Putamen (tissue), 1 donor: Measurements from ENCODE around the gene VSIG2.

Experiments
- DNase-seq: peaks from one replicate; pipeline ENCODE4 v3.0.0-alpha.2; 2016; ENCODE audit warnings: low spot score

Gene VSIG2

DNA sequence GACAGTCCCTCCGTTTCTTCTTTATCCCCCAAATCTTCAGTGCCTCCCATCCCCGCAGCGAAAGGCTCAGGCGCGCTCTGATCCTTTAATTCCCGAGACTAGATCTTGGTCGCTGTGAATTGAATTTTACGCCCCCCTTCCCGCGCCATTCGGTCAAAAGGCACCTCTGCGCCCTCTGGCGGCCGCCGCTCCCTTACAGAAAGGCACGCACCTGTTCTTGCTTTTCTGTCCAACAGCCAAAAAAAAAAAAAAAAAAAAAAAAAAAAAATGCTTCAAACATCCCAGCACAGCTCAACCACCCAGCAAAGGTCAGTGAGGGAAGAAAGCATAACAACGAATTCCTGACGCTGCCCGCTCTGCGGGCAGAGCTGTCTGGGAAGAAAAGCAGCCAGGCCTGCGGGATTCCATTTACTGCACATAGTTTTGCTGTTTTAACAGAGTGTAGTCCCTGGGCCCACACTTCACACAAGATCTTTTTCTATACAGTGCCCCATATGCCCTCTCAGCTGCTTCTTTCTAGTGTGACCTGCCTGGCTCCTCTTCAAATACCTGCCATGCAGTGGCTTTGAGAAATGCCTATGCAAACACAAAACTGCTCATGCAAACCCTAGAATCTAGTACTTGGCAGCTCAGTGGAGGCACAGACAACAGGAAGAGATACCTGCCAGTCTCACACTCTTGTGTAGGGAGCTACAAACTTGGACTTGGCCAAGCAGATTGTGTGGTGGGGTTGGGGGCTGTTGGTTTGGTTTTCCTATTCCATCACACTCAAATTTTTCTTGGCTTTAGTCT, 11.3 kb upstream of the VSIG2 start:
- no peak for DNase-seq

- no peak for DNase-seq
Measured at GRCh38 chr11:124762624-124763155, 10.6 kb upstream of the VSIG2 start.

GRCh38 chr11:124762105-124762623, 10.1 kb upstream of the VSIG2 start, which contains the start of gene ESAM:
TSS of gene ESAM (minus strand) at chr11:124762290. CDS start at chr11:124762154, 136 bp downstream.
- DNase-seq = no peak

DNA sequence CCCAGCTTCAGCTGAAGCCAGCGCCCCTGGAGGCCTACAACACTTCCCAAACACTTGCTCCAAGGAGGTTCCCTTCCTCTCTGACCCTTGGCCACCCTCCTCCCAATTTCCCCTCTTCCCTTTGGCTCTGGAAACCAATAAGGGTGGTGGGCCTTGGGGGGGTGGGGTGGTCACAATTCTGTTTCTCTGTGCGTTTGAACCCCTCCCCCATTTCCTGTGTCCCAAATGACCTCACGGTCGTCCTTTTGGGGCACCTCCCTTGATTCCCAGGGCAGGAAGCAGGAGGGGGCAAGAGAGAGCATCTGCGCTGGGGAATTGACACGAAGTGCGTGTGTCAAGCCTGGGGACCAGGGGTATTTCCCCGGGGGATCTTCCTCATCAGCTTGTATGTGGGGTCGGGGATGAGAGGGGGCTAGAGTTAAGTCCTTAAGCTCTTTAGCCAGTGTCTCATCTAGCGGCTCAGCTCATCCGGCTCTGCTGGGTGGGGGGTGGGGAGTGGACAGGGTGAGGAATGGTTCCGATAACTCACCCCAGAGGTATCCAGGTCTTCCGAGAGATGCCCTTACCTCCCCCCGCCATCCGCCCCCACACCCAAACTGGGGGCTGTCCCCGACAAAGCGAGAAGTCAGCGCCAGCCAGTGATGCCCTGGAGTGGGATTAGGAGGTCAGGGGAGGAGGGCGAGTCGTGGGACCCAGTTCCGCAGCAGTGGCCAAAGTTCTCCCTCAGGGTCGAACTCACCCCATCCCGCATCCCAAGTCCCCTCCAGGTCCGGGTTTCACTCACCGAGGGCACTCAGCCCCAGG, 9.4 kb upstream of the VSIG2 start:
- no peak for DNase-seq

GRCh38 chr11:124760806-124761205, 8.8 kb upstream of the VSIG2 start:
- DNase-seq = no peak

DNA sequence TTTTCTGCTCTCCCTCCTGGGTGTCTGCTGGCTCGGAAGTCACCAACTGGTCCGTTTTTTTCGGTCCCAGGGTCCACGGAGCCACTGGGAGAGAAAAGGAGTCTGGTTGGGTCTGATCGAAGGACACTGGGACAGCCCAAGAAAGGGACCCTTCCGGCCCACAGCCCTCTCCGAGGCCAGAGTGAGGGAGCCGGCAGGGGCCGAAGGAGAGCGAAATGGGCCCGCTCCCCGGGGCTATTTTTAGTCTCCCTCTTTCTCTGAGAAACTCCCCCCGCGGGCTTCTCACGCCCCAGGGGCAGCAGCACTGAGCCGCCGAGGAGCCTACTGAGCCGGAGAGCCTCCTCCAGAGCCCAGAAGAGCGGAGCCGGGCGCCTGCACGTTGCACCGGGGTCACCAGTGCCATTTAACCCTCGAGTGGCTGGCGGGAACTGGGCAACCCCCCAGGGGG, 8.2 kb upstream of the VSIG2 start:
- no peak for DNase-seq

DNA sequence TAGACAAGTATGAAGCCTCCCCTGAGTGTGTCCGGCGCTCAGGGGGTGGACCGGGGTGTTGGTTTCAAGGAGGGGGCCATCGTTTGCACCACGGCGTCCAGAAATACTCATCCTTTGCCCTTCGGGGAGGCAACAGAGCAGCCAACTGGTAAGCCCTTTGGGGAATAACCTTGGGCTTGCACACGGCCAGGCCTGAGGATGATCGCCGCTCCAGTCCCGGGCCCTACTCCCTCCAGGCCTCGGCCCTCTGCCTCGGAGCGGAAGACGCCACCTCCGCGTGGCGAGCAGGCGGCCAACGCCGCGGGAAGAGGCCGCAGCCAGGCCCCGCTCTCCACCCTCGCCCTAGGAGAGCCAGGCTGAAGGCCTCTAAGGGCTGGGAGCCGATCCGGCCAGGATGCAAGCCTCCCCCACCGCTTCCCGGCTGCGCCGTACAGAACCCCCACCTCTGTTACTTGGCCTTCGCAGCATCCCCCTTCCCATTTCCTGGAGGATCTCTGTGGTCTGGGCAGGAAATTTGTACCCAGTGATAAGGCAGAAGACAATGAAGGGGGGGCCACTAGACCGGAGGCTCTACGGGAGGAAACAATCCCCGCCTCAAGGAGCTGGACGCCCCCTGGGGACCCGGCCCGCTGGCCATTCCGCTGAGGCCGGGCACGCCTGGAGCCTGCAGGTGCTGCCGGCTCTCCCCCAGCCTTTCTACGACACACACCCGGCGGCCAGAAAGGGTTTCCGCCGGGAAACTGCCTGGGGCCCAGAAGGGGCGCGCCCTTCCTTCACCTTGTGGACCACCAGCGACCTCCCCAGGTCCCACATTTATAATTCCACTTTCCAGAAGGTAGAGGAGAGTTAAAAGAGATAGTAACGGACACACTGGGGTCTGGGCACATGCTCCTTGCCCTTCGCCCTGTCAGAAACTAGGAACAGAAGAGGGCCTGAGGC, 7.5 kb upstream of the VSIG2 start:
- DNase-seq = no peak

DNA sequence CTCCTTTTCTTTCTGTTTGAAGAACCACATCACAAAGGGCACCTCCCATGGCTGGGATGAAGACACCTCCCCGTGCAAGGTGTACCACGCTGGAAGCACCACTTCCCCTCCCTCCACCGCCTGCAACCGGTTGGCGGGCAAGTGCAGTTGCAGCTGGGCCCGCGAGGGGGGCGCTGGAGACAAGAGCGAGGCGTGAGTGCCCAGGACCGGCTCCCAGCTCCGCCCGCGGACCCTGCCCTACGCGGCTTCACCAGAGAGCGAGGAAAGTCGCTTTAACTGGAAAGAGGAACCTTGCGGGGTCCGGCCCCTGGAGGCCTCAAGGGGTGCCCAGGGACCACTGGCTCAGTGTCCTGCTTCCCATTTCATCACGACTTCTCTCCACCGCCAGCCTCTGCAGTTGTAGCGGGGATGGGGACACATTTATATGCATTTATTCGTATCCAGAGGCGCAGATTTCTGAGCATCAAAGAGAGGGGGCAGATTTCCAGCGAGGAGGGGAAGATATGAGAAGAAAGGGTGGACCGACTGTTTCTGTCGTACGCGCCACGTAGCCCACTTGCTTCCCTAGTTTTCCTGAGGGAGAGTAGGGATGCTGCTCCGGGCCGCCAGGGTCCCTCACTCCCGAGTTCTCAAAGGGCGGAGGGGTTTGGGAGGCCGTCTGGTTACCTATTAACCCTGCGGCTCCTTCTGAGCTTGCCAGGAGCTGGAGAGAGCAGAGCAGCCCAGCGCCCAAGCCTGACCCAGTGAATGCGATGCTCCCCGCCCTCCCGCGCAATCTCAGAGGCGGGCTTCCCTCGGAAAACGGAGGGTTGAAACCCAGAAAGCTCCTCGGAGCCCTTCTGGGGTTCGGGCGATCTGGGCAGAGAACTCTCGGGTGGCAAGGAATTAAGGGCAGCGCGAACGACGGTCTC, 6.6 kb upstream of the VSIG2 start:
- peak; percentile 69 for DNase-seq

GRCh38 chr11:124757320-124757719, 5.3 kb upstream of the VSIG2 start:
- no peak for DNase-seq

GRCh38 chr11:124756753-124757227, 4.7 kb upstream of the VSIG2 start:
- DNase-seq = no peak

DNA sequence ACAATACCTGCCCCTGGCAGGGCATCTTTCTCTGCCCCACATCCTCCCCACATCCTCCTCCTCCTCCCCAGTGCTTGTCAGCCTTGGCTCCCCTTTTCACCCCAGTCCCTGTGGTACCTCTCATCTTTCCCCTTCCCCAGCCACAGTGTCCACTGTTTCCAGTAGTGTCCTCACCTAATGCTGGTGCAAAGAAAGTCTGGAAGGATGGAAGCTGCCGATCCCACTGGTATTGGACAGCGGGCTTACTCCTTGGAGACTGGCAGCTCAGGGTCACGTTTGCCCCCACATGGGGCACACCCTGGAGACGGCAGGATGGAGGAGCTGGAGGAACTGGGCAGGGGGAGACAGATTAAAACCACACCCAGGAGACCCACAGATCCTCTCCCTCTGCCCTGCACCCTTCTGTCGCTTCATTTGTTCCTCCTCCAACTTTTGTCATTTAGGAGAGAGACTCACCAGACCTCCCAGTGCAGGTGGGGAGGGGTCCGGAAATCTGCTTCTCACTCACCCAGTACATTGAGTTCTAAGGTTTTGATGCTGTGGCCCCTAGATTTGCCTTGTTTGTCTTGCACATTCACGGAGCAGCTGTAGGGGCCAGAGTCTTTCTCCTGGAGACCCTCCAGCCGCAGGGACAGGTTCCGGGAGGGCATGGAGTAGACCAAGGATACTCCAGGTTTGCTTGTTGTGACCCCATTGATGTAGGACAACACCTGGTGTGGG, 4.1 kb upstream of the VSIG2 start:
- DNase-seq = no peak

- DNase-seq = no peak
Measured at GRCh38 chr11:124754710-124755109, 2.7 kb upstream of the VSIG2 start.

DNA sequence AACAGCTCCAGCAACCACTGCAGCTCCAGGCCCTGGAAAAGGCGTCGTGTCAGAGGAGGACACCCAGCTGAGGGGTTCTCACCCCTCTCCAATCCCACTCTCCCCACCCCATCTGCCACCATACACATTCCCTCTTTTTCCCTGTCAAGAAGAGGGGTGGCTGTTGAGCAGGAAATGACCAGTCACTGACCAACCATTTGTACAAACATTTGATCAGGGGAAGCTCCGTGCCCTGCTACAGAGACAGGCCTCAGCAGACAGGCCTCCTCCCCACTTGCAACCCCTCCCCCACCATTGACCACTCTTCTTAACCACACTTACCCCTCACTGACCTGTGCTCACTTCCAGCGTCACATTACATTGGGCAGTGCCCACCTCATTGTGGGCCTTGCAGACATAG, 2.3 kb upstream of the VSIG2 start:
- DNase-seq = no peak

DNA sequence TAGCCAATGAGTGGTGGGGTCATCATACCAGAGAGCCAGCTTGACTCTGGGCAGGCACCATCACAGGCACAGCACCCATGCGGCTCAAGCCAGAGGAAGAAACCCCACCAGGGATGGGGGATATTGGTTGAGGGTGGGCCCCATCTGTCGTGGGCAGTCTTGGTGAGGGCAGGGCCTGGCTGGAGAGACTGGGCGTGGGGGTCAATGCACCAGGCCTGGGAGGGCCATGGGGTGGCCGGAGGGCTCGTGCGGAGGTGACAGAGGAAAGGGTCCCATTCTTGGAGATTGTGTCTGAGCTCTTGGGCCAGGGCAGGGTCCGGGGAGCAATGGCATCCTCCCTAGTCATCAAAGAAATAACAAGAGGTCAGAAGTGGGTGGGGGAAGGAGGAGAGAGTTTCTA, 1.6 kb upstream of the VSIG2 start:
- DNase-seq = no peak

GRCh38 chr11:124753205-124753604, 1.1 kb upstream of the VSIG2 start:
- no peak for DNase-seq

DNA sequence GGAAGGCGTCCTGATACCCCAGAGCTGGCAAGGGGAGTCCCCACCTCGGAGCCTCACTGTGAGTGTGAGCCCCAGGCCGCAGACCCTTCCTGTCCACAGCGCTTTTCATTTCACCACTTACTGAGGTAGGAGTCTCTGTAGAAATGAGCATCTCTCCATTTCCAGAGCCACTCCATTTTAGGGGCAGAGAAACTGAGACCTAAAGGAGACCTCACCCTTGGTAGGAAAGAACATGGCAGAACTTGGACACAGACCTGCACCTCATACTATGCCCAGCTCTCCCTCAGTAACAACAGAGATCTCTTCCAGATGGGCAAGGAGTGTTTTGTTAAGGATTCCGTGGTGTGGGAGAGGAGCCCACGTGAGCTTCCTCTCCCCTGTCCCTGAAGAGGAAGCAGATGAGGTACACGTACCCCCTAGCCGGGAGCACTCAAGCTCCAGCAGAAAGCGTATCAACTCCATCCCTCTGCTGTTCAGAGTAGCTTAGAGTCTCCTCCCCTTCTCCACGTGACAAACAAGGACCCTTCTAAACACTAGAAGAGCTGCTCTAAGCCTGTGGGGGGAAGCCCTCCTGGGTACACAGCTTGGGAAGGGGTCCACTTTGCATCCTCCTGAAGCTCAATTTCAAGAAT, 532 bp upstream of the VSIG2 start:
- no peak for DNase-seq

DNA sequence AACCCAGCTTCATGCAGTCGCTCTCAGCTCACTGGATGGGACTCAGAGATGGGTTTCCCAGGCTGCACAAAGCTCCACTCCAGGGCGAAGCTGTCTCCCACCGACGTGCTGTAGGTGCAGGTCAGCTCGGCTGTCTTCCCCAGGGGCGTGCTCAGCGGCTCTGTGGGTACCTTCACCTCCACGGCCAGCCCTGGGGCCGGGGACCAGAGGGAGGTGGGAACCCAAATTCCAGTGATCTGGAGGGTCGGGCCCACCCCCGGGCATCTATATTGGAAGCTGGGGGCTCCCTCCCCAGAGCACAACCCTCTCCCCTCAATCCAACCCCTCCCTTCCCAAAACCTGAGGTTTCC, 689 bp downstream of the VSIG2 start:
- DNase-seq = no peak

DNA sequence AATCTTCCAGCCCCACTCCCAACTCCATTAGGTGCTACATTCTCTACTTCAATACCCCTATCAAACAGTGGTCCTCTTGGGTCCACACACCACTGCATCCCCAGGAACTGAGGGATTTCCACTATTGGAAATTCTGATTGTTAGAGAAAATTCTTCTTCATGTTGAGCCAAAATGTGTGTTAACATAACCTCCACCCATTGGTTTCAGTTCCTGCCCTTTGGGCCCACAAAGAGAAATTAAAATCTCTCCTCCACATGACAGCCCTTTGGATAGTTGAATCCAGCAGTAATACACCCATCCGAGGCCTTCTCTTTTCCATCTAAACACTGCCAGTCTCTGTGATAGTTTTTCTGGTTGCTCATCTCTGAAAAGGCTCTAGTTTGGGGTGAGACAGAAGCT, 2.1 kb downstream of the VSIG2 start:
- no peak for DNase-seq
